GM18499 (cell line): ENCODE results near the gene IL25.
"Not testable (repeated sequence)": the region's sequence is repeated elsewhere in the genome, so short reads cannot be mapped to it uniquely, and the experiment has no call there.

Experiments used
- ATAC-seq: cut with Tn5 transposase; IDR thresholded peaks from one replicate; pipeline ENCODE4 v1.9.1; 2021; ENCODE audit warnings: moderate number of reproducible peaks; ENCODE audit not compliant: insufficient read depth, unreplicated experiment

IL25 gene

GRCh38 chr14:23406244-23406643 lies 33.6 kb downstream of the IL25 start:
- no peak for ATAC-seq

- ATAC-seq, result no peak
Measured at GRCh38 chr14:23406725-23407355, 34.2 kb downstream of the IL25 start.

- ATAC-seq, result no peak
Measured at GRCh38 chr14:23407516-23408306, 35.1 kb downstream of the IL25 start, which contains the start of gene MYH6. MYH6 (minus strand) TSS chr14:23408273; CDS start chr14:23407223, 1,050 bp downstream.

- ATAC-seq, result no peak
Measured at GRCh38 chr14:23408307-23408630, 35.7 kb downstream of the IL25 start.

- ATAC-seq, result no peak
Measured at GRCh38 chr14:23409475-23409874, 36.9 kb downstream of the IL25 start.

- ATAC-seq, result no peak
Measured at GRCh38 chr14:23409966-23410635, 37.5 kb downstream of the IL25 start.

- no peak for ATAC-seq
Measured at GRCh38 chr14:23411563-23412525, 39.2 kb downstream of the IL25 start.

GRCh38 chr14:23413681-23414080 lies 41.1 kb downstream of the IL25 start:
- no peak for ATAC-seq

- no peak for ATAC-seq
Measured at GRCh38 chr14:23414254-23414653, 41.6 kb downstream of the IL25 start.

- no peak for ATAC-seq
Measured at GRCh38 chr14:23414906-23415820, 42.6 kb downstream of the IL25 start.

- no peak for ATAC-seq
Measured at GRCh38 chr14:23415821-23416778, 43.5 kb downstream of the IL25 start.

- ATAC-seq, result no peak
Measured at GRCh38 chr14:23416801-23417200, 44.2 kb downstream of the IL25 start.

GRCh38 chr14:23417269-23417668 lies 44.7 kb downstream of the IL25 start:
- ATAC-seq, result not testable (repeated sequence)

- no peak for ATAC-seq
Measured at GRCh38 chr14:23418021-23418420, 45.4 kb downstream of the IL25 start.

- ATAC-seq, result not testable (repeated sequence)
Measured at GRCh38 chr14:23419646-23420045, 47.0 kb downstream of the IL25 start.

- no peak for ATAC-seq
Measured at GRCh38 chr14:23421594-23421993, 49.0 kb downstream of the IL25 start.

- ATAC-seq, result no peak
Measured at GRCh38 chr14:23423657-23424056, 51.0 kb downstream of the IL25 start.

- no peak for ATAC-seq
Measured at GRCh38 chr14:23425169-23425568, 52.6 kb downstream of the IL25 start.
